SK-N-SH (cell line): ENCODE results near the gene RPS19. TPM values are rescaled to one million over a fixed set of nuclear protein-coding genes. Genes with fewer than 3 reads are reported as not detected.
A peak's percentile ranks its signal among the peaks of the same experiment; 100 is the strongest.

Experiments used
- CTCF ChIA-PET: fragments of 300-600, 350-600 bp; formaldehyde crosslinking; extraction: SDS; loops from one replicate; lab custom pipeline; 2021; lab: Yijun Ruan, JAX
- POLR2A ChIA-PET: fragments of 350-600 bp; sonication (Branson Sonifier 250); formaldehyde crosslinking; extraction: SDS; loops from one replicate; lab custom pipeline; 2020; ENCODE audit warnings: antibody characterized with exemption, inconsistent platforms; lab: Yijun Ruan, JAX
- DNase-seq: peaks from one replicate; pipeline ENCODE4 v3.0.0; 2012
- H2AFZ ChIP-seq: fragments of 200-600 bp; sonication (generic); 2 replicates; pipeline ENCODE4 v1.8.1; 2016; ENCODE audit warnings: antibody characterized with exemption, mild to moderate bottlenecking, low read depth
- H3F3A ChIP-seq: fragments of 200-600 bp; sonication (generic); replicated peaks from 2 replicates; pipeline ENCODE3; 2016; ENCODE audit warnings: antibody characterized with exemption, mild to moderate bottlenecking; ENCODE audit not compliant: insufficient read depth
- H3K27ac ChIP-seq, 2 experiments: fragments of 200-500 bp in 1 of 2; fragments of 200-600 bp in 1 of 2; sonication (Bioruptor generic) in 1 of 2; sonication (generic), shearing (Covaris generic) in 1 of 2; 2 replicates each; pipeline versions ENCODE4 v1.5.1 to v1.6.1; 2014 to 2016; ENCODE audit warnings: low read depth in 2 of 2, inconsistent platforms in 1 of 2, low read length in 1 of 2, mild to moderate bottlenecking in 1 of 2, mixed read lengths in 1 of 2
- H3K27me3 ChIP-seq: fragments of 200-600 bp; sonication (generic), shearing (Covaris generic); 2 replicates; pipeline ENCODE4 v1.6.1; 2016; ENCODE audit warnings: mixed run types; ENCODE audit not compliant: insufficient read depth
- H3K36me3 ChIP-seq, 2 experiments: fragments of 200-500 bp in 1 of 2; fragments of 200-600 bp in 1 of 2; sonication (Bioruptor generic) in 1 of 2; sonication (generic) in 1 of 2; replicated peaks in 1 of 2; 2 replicates each; pipeline versions ENCODE3 to v1.5.1; 2014 to 2016; ENCODE audit warnings: low read length in 1 of 2, mild to moderate bottlenecking in 1 of 2; ENCODE audit not compliant: insufficient read depth in 2 of 2, control insufficient read depth in 1 of 2
- H3K4me1 ChIP-seq, 2 experiments: fragments of 200-500 bp in 1 of 2; fragments of 200-600 bp in 1 of 2; sonication (Bioruptor generic) in 1 of 2; sonication (generic), shearing (Covaris generic) in 1 of 2; 2 replicates each; pipeline versions ENCODE4 v1.5.1 to v1.6.1; 2014 to 2016; ENCODE audit warnings: low read depth in 1 of 2, low read length in 1 of 2, mixed run types in 1 of 2; ENCODE audit not compliant: insufficient read depth in 2 of 2, control insufficient read depth in 1 of 2
- H3K4me2 ChIP-seq: fragments of 200-600 bp; sonication (generic), shearing (Covaris generic); 2 replicates; pipeline ENCODE4 v1.6.1; 2017; ENCODE audit warnings: mixed run types
- H3K4me3 ChIP-seq, 2 experiments: fragments of 200-500 bp in 1 of 2; fragments of 200-600 bp in 1 of 2; sonication (Bioruptor generic) in 1 of 2; sonication (generic), shearing (Covaris generic) in 1 of 2; 2 replicates each; pipeline versions ENCODE4 v1.5.1 to v1.8.1; 2014 to 2016; ENCODE audit warnings: low read depth in 2 of 2, inconsistent platforms in 1 of 2, low read length in 1 of 2, mild to moderate bottlenecking in 1 of 2, mixed read lengths in 1 of 2, moderate library complexity in 1 of 2
- H3K79me2 ChIP-seq: fragments of 200-600 bp; sonication (generic); 2 replicates; pipeline ENCODE4 v1.8.1; 2017; ENCODE audit warnings: mild to moderate bottlenecking; ENCODE audit not compliant: insufficient read depth
- H3K9ac ChIP-seq: fragments of 200-600 bp; sonication (generic); 2 replicates; pipeline ENCODE4 v1.6.1; 2017; ENCODE audit warnings: mixed run types
- H3K9me2 ChIP-seq: fragments of 200-600 bp; sonication (generic); 2 replicates; pipeline ENCODE4 v1.6.1; 2017; ENCODE audit warnings: mixed run types
- H3K9me3 ChIP-seq: fragments of 200-600 bp; sonication (generic); 2 replicates; pipeline ENCODE4 v1.6.1; 2017; ENCODE audit warnings: mixed run types, mild to moderate bottlenecking, moderate library complexity
- H4K20me1 ChIP-seq: fragments of 200-600 bp; sonication (generic); 2 replicates; pipeline ENCODE4 v1.6.1; 2017; ENCODE audit warnings: mild to moderate bottlenecking, mixed run types; ENCODE audit not compliant: insufficient read depth
- EP300 ChIP-seq, 2 experiments: IDR thresholded peaks; 2 replicates each; pipeline versions ENCODE4 v1.4.0 to v1.6.1; 2012; ENCODE audit warnings: borderline replicate concordance in 1 of 2, low read depth in 1 of 2, low read length in 1 of 2
- EZH2phosphoT487 ChIP-seq: fragments of 200-600 bp; sonication (generic); IDR thresholded peaks from 2 replicates; pipeline ENCODE4 v1.6.1; 2017; ENCODE audit warnings: low read depth, mixed run types, mild to moderate bottlenecking, antibody characterized with exemption, moderate library complexity, borderline replicate concordance
- FOXM1 ChIP-seq: IDR thresholded peaks from 2 replicates; pipeline ENCODE4 v1.4.0; 2012; ENCODE audit warnings: low read depth, mild to moderate bottlenecking
- GABPA ChIP-seq: IDR thresholded peaks from 2 replicates; pipeline ENCODE4 v1.4.0; 2012; ENCODE audit warnings: low read depth, mild to moderate bottlenecking
- GATA2 ChIP-seq: sonication (generic); formaldehyde crosslinking; IDR thresholded peaks from 2 replicates; pipeline ENCODE4 v1.5.0; 2020; ENCODE audit warnings: mild to moderate bottlenecking, missing genetic modification reagents
- IRF3 ChIP-seq: fragments of 150-350 bp; IDR thresholded peaks from 2 replicates; pipeline ENCODE4 v1.6.1; 2016; ENCODE audit warnings: mild to moderate bottlenecking, low read depth, low read length
- NRF1 ChIP-seq: IDR thresholded peaks from 2 replicates; pipeline ENCODE4 v1.6.1; 2012; ENCODE audit warnings: low read depth, mild to moderate bottlenecking, low read length
- POLR2AphosphoS5 ChIP-seq: IDR thresholded peaks from 2 replicates; pipeline ENCODE4 v1.6.1; 2012; ENCODE audit warnings: low read depth, low read length
- RFX5 ChIP-seq: IDR thresholded peaks from 2 replicates; pipeline ENCODE4 v1.6.1; 2012; ENCODE audit warnings: mild to moderate bottlenecking, improper control_type of control experiment, low read length
- RXRA ChIP-seq: IDR thresholded peaks from 2 replicates; pipeline ENCODE4 v1.4.0; 2012; ENCODE audit warnings: low read depth, mild to moderate bottlenecking, borderline replicate concordance
- SIN3A ChIP-seq: IDR thresholded peaks from 2 replicates; pipeline ENCODE4 v1.6.1; 2012; ENCODE audit warnings: low read depth, mild to moderate bottlenecking, low read length, moderate library complexity, borderline replicate concordance
- SMC3 ChIP-seq: IDR thresholded peaks from 2 replicates; pipeline ENCODE4 v1.6.1; 2012; ENCODE audit warnings: low read depth, low read length, improper control_type of control experiment
- TEAD4 ChIP-seq: IDR thresholded peaks from 2 replicates; pipeline ENCODE4 v1.4.0; 2012; ENCODE audit warnings: mild to moderate bottlenecking, borderline replicate concordance; ENCODE audit not compliant: insufficient read depth
- USF1 ChIP-seq: IDR thresholded peaks from 2 replicates; pipeline ENCODE4 v1.4.0; 2012; ENCODE audit warnings: low read depth, borderline replicate concordance
- USF2 ChIP-seq: fragments of 150-350 bp; IDR thresholded peaks from 2 replicates; pipeline ENCODE4 v1.6.1; 2017; ENCODE audit warnings: antibody characterized with exemption, low read length, low read depth, borderline replicate concordance
- YY1 ChIP-seq: IDR thresholded peaks from 2 replicates; pipeline ENCODE4 v1.4.0; 2012; ENCODE audit warnings: low read depth, mild to moderate bottlenecking
- WGBS: methylation state at CpG from one replicate; pipeline ENCODE4 v1.1.6; 2017; ENCODE audit warnings: low lambda C conversion rate; 5-methylcytosine and 5-hydroxymethylcytosine counted together
- polyA plus RNA-seq, 3 experiments: library from polyadenylated mRNA; depleted of rRNA; stranded (reverse); fragments of >200 nt; gene quantifications; 2 replicates each; pipeline ENCODE4 v1.2.3, GENCODE V29; 2012

Gene RPS19
- polyA plus RNA-seq, 1 of the 3 experiments (the other 2 are of a cell fraction) = 2,819 TPM

- Histone ChIP-seq H3K27ac (no peak overlapping the region), H3K36me3 (peaks cover 0 to 2% of the 10 kb centered on the region in 2 experiments), H2AFZ (no peak overlapping the region), H3K9me3 (no peaks in the 10 kb centered on the region), H3K9ac (no peak overlapping the region), H3K4me1 (peaks cover 0 to 2% of the 10 kb centered on the region in 2 experiments; a peak in 1 of 4 replicates), H3F3A (peaks cover 3% of the 10 kb centered on the region), H3K9me2 (no peaks in the 10 kb centered on the region), H3K79me2 (no peaks in the 10 kb centered on the region), H3K27me3 (peaks cover 41% of the 10 kb centered on the region), H4K20me1 (no peaks in the 10 kb centered on the region), H3K4me2 (no peak overlapping the region), H3K4me3 (no peak overlapping the region)
- CTCF ChIA-PET = interaction anchor here (1.0 to 1.4 kb wide), 3 partner anchors 20 to 123 kb away, joined by 3 to 4 read pairs (median 3); no protein-coding TSS in a partner anchor
- 43% methylated on average over 22 of the region's 29 CpGs for WGBS
- DNase-seq = no peak
- POLR2A ChIA-PET = interaction anchor here (0.6 to 1.1 kb wide), 3 partner anchors 12 to 21 kb away, joined by 3 to 4 read pairs (median 3); no protein-coding TSS in a partner anchor
- TF ChIP-seq POLR2AphosphoS5 = peak; percentile 3; the same call in 1 of the 2 replicates
- no peak for TF ChIP-seq EP300 (IDR thresholded peaks at IDR 0.05; ENCODE audit: borderline replicate concordance in 1 of 2, low read depth in 1 of 2, low read length in 1 of 2)
- TF ChIP-seq TEAD4 = no peak
- TF ChIP-seq SIN3A = 0 out of 2 replicates have a peak, but pooled peaks have one; percentile 17
Measured at GRCh38 chr19:41911889-41912731, 52.1 kb downstream of the RPS19 start.

- no peaks in the 10 kb centered on the region for H3K79me2 ChIP-seq
- H3K36me3 ChIP-seq = no peaks in the 10 kb centered on the region
- 9% methylated on average over 47 of the region's 51 CpGs for WGBS
- H3K4me2 ChIP-seq = no peak overlapping the region
- no peak overlapping the region for H3K9ac ChIP-seq
- ChIA-PET POLR2A (no interaction called here), CTCF (interaction anchor here (1.0 to 1.4 kb wide), 2 partner anchors 45 to 122 kb away, joined by 3 to 4 read pairs; no protein-coding TSS in a partner anchor)
- no peaks in the 10 kb centered on the region for H3K9me3 ChIP-seq
- no peaks in the 10 kb centered on the region for H4K20me1 ChIP-seq
- no peak for TF ChIP-seq SMC3
- TF ChIP-seq FOXM1 = no peak
- TF ChIP-seq NRF1 = no peak
- no peak for TF ChIP-seq USF1
- TF ChIP-seq RXRA = no peak
- TF ChIP-seq TEAD4 = no peak
- TF ChIP-seq SIN3A = no peak
- TF ChIP-seq YY1 = no peak
- TF ChIP-seq GABPA = no peak
- TF ChIP-seq IRF3 = no peak
- TF ChIP-seq GATA2 = no peak
- no peak for TF ChIP-seq USF2
- no peak for TF ChIP-seq POLR2AphosphoS5
- no peak for TF ChIP-seq RFX5
- TF ChIP-seq EZH2phosphoT487 = no peak
- peak; percentile 75 for DNase-seq
- no peaks in the 10 kb centered on the region; a peak in 1 of 4 replicates for H3K4me1 ChIP-seq
- no peak overlapping the region for H2AFZ ChIP-seq
- peak overlapping the region in 1 of 2 experiments; percentile 5; a peak in 1 of 4 replicates for H3K4me3 ChIP-seq
- no peak overlapping the region for H3K27ac ChIP-seq
- peaks cover 3% of the 10 kb centered on the region for H3F3A ChIP-seq
- no peaks in the 10 kb centered on the region for H3K9me2 ChIP-seq
- peaks cover 41% of the 10 kb centered on the region for H3K27me3 ChIP-seq
Measured at GRCh38 chr19:41912899-41913537, 53.0 kb downstream of the RPS19 start.
